Mucosa of gallbladder (tissue), 1 donor: ENCODE data around the gene C10orf105. TPM values are rescaled to one million over a fixed set of nuclear protein-coding genes. Genes with fewer than 3 reads are reported as not detected.

Source experiments
- DNase-seq: peaks from one replicate; pipeline ENCODE4 v3.0.0-alpha.2; 2020; ENCODE audit warnings: low spot score
- total RNA-seq: library from RNA; stranded (reverse); gene quantifications from one replicate; pipeline ENCODE4 v1.2.1, GENCODE V29; 2021
- donor health status: DM: no; HTN: no; CAD: no.

C10orf105 gene
- total RNA-seq, 1 donor from 2014 or later = 0.06 TPM

DNA sequence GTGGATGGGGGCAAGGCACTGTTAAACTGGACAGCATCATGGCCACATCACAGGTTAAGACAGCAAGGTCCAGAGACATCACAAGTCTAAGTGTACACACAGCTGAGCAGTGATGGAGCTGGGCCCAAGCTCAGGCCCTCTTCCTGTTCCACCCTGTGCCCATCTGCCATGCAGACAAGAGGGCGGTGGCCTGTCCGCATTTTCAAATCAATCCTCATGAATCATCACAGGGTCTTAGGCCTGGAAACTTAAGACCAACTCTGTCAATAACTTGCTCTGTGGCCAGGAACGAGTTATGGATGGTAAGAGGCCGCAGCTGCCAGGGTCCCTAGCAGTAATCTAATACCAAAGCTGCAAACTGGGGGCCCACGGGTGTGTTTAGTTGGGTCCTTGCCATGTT lies 3.2 kb downstream of the C10orf105 start:
- DNase-seq = no peak

DNA sequence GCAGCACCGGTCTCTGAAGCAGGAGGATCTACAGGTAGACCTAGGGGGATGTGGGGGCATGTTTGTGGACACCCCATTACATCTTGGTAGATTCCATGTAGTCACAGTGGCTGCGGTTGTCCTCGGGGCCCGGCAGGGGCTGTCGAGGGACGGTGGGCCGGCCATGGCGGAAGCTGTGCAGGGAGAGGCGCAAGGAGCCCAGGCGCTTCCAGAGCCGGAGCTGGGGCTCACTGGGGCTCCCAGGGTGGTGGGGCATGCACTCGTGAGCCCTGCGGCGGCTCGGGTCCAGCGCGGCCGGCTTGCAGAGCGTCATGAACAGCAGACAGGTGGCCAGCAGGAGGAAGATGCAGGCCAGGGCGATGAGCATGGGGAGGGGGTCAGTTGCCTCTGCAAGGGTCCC lies 3.7 kb downstream of the C10orf105 start:
- no peak for DNase-seq

DNA sequence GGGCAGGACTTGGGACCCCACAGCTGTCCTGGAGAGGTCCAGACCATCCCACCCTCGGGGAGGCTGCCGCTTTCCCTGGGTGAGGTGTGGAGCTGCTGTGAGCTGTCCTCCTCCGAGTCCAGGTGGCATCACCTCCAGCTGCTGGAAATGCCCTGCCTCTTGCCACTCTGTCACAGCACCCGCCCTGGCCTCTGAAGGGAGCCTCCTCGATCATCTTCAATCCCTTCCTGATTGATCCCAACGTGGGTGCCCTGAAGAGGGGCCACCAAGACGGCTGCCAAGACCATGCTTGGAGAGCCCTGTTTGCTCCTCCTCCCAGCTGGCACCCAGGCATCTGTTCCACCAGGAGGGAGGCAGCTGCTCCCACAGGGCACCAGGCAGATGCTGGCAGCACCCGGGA lies 4.6 kb downstream of the C10orf105 start:
- DNase-seq = no peak

GRCh38 chr10:71714592-71714991 lies 5.0 kb downstream of the C10orf105 start:
- DNase-seq = no peak

DNA sequence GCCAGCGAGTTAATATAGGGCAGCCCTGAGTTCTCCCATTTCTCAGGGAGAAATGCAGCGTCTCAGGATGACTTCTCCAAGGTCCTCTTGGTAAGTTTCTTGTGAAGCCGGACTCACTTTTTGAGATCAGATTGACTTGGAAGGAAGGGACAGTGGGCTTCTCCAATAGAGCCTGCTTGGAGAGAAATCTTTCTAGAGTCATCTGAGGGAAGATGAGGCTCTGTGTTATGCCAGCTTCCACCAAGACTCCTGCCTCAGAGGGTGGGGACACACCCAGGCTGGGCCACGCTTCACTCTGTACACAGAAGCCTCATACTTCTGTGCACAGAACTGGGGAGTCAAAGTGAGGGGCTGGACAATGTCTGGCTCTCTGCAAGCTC lies 5.6 kb downstream of the C10orf105 start:
- DNase-seq = no peak

GRCh38 chr10:71713135-71714030 lies 6.2 kb downstream of the C10orf105 start:
- DNase-seq = peak; percentile 76

GRCh38 chr10:71712572-71713134 lies 6.9 kb downstream of the C10orf105 start:
- no peak for DNase-seq

- DNase-seq = no peak
Observed at GRCh38 chr10:71712170-71712569, 7.4 kb downstream of the C10orf105 start.

DNA sequence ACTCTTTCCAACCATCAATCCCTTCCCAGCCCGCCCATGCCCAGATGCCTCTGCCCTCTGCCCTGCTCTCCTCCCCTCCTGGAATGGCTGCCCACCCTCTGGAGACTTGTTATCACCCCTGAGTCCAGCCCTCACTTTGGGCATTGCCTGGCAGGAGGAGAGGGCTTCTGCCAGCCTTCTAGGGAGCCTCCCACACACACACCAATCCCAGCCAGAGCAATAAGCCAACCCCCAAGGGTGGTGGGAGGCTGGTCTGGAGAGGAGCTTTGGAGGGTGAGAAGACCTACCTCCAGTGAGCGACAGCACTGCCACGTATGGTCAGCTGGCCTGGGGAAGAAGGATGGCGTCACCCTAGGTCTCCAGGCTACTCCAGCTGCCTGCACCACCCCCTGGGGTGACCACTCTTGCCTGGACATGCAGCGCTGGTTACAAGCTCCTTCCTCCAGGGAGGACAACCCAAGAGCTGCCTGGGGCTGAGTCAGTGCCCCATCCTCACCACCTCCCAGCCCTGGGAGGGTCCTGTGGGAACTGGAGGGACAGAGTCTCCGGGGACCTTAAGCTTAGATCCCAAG lies 8.4 kb downstream of the C10orf105 start:
- DNase-seq = no peak

DNA sequence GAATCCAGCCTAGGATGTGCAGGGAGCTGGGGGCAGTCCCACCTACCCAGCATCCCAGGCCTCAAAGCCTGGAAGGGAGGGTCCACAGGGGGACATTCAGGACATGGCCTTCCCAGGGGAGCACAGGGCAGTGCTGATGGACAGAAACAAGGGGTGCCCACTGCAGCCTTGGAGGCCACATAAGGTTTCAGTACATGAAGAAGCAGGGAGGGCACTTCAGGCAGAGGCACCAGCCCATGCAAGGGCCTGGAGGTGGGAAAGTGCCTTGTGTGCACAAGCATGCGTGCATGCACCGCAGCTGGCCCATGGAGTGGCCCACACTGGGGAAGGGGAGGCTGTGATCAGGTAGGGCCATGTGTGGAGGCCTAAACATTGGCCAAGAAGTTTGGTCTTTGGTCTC lies 9.1 kb downstream of the C10orf105 start:
- DNase-seq = no peak

GRCh38 chr10:71708897-71709882 lies 10.4 kb downstream of the C10orf105 start:
- no peak for DNase-seq

- DNase-seq = peak; percentile 57
Observed at GRCh38 chr10:71708301-71708703, 11.3 kb downstream of the C10orf105 start.

DNA sequence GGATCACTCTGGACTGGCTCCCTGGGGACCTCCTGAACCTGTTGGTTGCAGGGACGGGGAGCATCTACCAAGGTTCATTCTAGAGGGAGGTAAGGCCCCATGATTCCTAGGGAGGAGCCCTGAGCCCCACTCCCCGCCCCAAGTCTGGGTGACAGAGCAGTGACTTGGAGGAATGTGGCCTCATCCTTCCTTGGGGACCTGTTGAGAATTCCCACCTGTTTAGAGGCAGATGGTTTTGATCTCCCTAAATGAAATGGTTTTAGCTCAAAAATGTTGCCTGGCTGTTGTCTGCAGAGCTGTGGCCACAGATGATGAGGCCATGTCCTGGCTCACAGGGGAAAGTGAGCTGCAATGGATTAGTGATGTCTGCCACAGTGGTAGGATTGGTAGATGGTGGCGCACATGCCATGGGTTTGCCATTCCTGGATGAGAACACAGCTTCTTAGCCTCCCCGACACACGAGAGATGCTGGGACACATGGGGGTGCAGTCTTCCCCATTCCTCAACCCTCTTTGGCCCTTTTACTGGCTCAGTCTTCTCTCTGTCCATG lies 12.3 kb downstream of the C10orf105 start:
- no peak for DNase-seq

DNA sequence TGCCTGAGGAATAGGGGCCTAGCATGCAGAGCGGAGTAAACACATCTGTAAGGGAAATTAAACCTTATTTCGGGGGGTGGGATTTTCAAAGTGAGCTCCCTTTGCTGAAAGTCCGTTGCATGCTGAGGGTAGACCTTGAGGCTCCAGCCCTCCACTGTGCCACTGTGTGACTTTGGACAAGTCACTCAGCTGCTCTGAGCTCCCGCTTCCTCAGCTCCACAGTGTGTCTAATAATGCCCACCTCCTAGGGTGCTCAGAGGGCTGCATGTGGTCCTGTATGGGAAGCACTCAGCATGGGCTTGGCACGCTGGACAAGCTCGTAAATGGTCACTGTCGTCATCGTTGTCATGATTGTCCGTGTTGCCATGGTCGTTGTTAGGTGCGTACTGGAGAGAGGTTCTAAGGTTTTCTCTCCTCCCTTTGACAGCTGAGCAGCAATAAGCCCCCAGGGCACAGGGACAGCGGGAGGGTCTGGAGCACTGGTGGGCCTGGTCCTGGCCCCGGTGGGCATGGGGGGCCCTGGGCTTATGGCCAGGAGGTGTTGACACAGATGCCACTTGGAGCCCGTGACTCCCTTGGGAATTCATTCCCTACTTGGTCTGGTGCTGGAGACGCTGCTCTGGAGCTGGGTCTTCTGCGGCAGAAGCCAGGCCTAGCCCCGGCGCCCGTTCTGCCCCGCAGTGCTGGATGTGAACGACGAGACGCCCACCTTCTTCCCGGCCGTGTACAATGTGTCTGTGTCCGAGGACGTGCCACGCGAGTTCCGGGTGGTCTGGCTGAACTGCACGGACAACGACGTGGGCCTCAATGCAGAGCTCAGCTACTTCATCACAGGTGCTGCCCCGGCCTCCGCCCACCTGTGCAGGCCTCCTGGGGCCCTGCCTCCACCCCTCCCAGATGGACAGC lies 13.1 kb downstream of the C10orf105 start:
- DNase-seq = no peak

- no peak for DNase-seq
Observed at GRCh38 chr10:71705582-71705981, 14.0 kb downstream of the C10orf105 start.

GRCh38 chr10:71704816-71705215 lies 14.8 kb downstream of the C10orf105 start:
- no peak for DNase-seq

DNA sequence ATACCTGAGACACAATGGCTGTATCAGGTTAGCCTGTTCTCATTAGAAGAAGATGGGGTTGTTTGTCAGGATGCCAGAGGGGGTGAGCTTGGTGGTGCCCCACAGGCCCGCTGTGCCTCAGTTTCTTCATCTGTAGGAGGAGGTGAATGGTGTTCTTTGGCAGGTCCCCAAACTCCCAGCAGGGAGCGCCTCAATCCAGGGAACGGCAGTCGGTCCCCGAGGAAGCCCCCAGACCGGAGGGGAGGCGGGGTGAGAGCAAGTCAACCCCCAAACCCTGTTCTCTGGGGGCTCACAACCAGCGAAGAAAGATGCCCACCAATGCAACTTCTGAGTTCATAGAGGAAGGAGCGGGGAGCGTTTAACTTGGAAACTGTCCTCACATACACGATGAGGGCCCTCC lies 16.0 kb downstream of the C10orf105 start:
- no peak for DNase-seq

GRCh38 chr10:71701496-71702132 lies 18.0 kb downstream of the C10orf105 start:
- no peak for DNase-seq

GRCh38 chr10:71700731-71701368 lies 18.7 kb downstream of the C10orf105 start:
- no peak for DNase-seq
